HCEC 1CT (cell line): Measurements from ENCODE around the gene STXBP1.

Source experiments
- DNase-seq: peaks from one replicate; pipeline ENCODE4 v3.0.0-alpha.2; 2017

The STXBP1 gene

DNA sequence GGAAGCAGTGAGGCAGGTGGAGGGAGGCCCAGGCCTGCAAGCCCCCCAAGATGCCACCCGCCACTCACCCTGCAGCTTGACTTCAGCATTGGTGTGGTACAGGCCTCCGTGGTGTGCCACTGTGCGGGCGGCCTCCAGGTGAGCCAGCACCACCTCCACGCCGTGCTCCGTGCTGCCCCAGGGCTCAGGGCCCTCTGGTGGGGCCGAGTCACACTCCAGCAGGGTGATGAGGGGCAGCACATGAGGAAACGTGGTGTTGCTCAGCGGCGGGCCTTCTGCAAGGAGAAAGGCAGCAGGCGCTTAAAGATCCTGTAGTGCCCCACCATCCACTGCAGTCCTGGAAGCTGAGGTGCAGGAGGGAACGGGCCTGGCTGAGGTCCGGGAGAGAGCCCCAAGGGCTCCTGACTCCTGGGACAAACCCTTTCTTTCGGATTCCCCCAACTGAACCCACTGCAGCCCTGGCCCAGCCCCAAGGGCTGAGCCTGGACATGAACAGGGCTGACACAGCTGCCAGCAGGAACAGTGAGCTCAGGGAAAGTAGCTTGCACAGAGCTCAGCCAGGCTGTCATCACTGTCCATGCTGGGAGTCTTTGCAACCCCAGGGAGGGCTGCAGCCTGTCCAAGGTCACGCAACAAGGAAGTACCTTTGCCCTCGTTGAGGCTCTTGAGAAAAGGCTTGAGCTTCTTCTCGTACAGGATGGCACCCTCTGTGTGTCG, 127.7 kb downstream of the STXBP1 start:
- no peak for DNase-seq

DNA sequence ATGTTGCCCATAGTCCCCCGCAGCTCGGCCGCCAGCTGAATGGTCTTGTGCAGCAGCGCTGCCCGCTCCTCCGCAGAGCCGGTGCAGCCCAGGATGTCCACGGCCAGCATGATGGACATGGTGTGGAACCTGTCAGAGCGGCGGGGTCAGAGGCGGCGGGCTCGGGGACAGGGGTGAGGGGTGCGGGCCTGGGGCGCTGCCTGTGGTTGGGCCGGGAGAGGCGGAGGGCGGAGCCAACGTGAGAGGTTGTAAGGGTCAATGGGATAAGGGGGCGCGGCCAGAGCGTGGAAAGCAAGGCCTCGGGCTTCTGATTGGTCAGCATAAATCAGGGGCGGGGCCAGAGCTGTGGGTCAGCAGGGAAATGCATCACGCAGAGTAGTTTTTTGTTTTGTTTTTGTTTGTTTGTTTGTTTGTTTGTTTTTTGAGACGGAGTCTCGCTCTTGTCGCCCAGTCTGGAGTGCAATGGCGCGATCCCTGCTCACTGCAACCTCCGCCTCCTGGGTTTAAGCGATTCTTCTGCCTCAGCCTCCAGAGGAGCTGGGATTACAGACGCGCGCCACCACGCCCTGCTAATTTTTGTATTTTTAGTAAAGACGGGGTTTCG, 129.9 kb downstream of the STXBP1 start:
- no peak for DNase-seq
